ENCODE data around the gene OPCML. TPM values are rescaled to one million over a fixed set of nuclear protein-coding genes. Genes with fewer than 3 reads are reported as not detected.

OPCML gene
- total RNA-seq, 1 experiment from 2014 or later, result not detected

DNA sequence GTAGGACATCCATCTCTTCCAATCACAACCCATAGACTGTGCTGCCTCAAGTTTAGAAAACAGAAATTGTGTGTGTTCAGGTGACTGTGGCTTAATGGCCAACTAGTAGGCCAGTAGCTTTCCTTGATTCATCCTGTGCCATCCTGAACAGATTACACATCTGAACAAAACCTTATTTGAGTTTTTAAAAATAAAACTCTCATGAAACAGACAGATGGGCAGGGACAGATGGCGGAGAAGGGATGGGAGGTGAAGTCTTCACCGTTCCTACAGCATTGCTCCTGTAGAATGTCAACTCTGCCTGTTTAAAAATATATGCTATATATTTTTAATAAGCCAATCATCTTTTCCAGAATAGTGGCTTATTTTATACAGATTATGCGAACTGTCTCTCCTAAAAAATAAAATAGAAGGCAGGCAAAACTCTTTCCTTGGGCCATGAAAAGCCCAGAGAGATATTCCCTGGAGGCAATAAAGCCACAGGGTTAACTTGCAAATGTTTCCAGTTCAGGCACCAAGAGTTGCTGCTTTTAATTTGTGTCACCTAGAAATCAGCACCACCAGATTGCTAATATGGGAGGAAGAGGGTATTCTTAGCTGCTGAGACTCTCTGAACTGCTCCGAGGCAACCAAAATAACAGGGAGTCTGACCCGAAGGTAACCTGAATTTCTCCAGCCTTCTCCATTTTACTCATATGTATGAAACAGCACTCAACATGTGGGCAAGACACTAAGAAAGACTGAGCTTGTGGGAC lies 861.2 kb downstream of the OPCML start:
- H3K4me1 Mint-ChIP-seq (ENCODE audit: low read depth, unreplicated experiment), result no peaks in the 10 kb centered on the region
- no peak overlapping the region for H3K4me3 ChIP-seq (ENCODE audit: low read depth, low read length)
- no peaks in the 10 kb centered on the region for H3K36me3 Mint-ChIP-seq (ENCODE audit: insufficient read depth, unreplicated experiment)
- no peaks in the 10 kb centered on the region for H3K27me3 ChIP-seq (replicated peaks; ENCODE audit: control insufficient read depth, insufficient read depth, low read length)
- no TSS peak for BruUV-seq (replicated peaks)
- ChIA-PET POLR2A (no interaction called here), CTCF (no interaction called here)
- H3K9me3 ChIP-seq, result no peaks in the 10 kb centered on the region
- no peaks in the 10 kb centered on the region for H3K36me3 ChIP-seq (ENCODE audit: control insufficient read depth, insufficient read depth, low read length)
- H3K4me1 ChIP-seq, result no peaks in the 10 kb centered on the region
- TF ChIP-seq, protein P1, sequence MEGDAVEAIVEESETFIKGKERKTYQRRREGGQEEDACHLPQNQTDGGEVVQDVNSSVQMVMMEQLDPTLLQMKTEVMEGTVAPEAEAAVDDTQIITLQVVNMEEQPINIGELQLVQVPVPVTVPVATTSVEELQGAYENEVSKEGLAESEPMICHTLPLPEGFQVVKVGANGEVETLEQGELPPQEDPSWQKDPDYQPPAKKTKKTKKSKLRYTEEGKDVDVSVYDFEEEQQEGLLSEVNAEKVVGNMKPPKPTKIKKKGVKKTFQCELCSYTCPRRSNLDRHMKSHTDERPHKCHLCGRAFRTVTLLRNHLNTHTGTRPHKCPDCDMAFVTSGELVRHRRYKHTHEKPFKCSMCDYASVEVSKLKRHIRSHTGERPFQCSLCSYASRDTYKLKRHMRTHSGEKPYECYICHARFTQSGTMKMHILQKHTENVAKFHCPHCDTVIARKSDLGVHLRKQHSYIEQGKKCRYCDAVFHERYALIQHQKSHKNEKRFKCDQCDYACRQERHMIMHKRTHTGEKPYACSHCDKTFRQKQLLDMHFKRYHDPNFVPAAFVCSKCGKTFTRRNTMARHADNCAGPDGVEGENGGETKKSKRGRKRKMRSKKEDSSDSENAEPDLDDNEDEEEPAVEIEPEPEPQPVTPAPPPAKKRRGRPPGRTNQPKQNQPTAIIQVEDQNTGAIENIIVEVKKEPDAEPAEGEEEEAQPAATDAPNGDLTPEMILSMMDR (IDR thresholded peaks at IDR 0.05; ENCODE audit: insufficient read depth in 1 of 2, low read depth in 1 of 2, low read length in 1 of 2, severe bottlenecking in 1 of 2, unreplicated experiment in 1 of 2), result no peak
- no peak overlapping the region for H3K27ac Mint-ChIP-seq (ENCODE audit: unreplicated experiment)
- no peak for DNase-seq
- H3K4me3 Mint-ChIP-seq (ENCODE audit: unreplicated experiment), result no peak overlapping the region
- H3K9me3 Mint-ChIP-seq (ENCODE audit: unreplicated experiment), result no peaks in the 10 kb centered on the region
- peaks cover 14% of the 10 kb centered on the region for H3K27me3 Mint-ChIP-seq (ENCODE audit: insufficient read depth, unreplicated experiment)
- intact Hi-C loops (cut with micrococcal nuclease; ENCODE audit: unreplicated experiment), result no loop called here

DNA sequence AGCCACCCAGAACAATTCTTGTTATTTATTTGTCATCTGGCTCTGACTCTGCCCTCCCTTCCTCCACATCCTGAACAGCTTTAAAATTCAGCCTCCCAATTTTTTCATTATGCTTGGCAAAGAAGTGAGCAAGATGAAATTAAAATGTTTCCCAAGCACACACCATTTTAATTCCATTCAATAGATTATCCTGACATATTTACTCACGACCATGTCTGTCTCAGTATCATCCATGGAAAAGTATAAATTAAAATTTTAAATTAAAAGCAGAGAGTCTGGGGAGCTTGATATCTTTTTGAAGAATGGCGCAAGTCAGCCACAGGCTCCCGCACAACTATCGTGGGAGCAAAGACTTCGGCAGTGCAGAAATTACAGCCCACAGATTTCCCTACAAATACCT lies 862.4 kb downstream of the OPCML start:
- intact Hi-C loops (cut with micrococcal nuclease; ENCODE audit: unreplicated experiment), result no loop called here
- Histone ChIP-seq H3K4me3 (ENCODE audit: low read depth, low read length) (no peak overlapping the region), H3K27me3 (replicated peaks; ENCODE audit: control insufficient read depth, insufficient read depth, low read length) (no peaks in the 10 kb centered on the region), H3K9me3 (no peaks in the 10 kb centered on the region), H3K4me1 (no peaks in the 10 kb centered on the region), H3K36me3 (ENCODE audit: control insufficient read depth, insufficient read depth, low read length) (no peaks in the 10 kb centered on the region)
- ChIA-PET POLR2A (no interaction called here), CTCF (no interaction called here)
- Mint-ChIP-seq H3K4me1 (ENCODE audit: low read depth, unreplicated experiment) (no peaks in the 10 kb centered on the region), H3K27ac (ENCODE audit: unreplicated experiment) (no peak overlapping the region), H3K27me3 (ENCODE audit: insufficient read depth, unreplicated experiment) (peaks cover 14% of the 10 kb centered on the region), H3K4me3 (ENCODE audit: unreplicated experiment) (no peak overlapping the region), H3K36me3 (ENCODE audit: insufficient read depth, unreplicated experiment) (no peaks in the 10 kb centered on the region), H3K9me3 (ENCODE audit: unreplicated experiment) (no peaks in the 10 kb centered on the region)
- BruUV-seq (replicated peaks), result no TSS peak
- TF ChIP-seq, protein P1 (IDR thresholded peaks at IDR 0.05; ENCODE audit: insufficient read depth in 1 of 2, low read depth in 1 of 2, low read length in 1 of 2, severe bottlenecking in 1 of 2, unreplicated experiment in 1 of 2), result no peak
- DNase-seq, result no peak

DNA sequence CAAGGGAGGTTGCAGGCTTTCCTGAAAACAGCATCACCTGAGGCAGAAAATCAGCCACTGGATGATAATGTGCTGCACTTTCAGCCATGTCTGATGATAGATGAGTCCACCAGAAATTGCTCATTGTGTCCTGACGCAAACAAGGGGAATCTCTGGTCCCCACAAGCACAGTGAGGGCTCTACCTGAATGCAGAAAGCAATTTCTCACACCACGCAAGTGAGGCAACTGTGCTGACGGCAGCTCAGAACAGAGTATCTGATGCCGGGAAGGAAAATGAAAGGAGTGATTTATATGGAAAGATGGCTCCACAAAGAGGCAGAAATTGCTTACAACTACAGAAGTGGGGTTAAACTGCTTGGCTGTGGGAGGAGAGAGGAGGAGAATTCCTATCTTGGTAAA lies 867.1 kb downstream of the OPCML start:
- TF ChIP-seq, protein P1 (IDR thresholded peaks at IDR 0.05; ENCODE audit: insufficient read depth in 1 of 2, low read depth in 1 of 2, low read length in 1 of 2, severe bottlenecking in 1 of 2, unreplicated experiment in 1 of 2), result no peak
- Histone ChIP-seq H3K9me3 (no peaks in the 10 kb centered on the region), H3K36me3 (ENCODE audit: control insufficient read depth, insufficient read depth, low read length) (no peaks in the 10 kb centered on the region), H3K4me1 (no peaks in the 10 kb centered on the region), H3K4me3 (ENCODE audit: low read depth, low read length) (no peak overlapping the region), H3K27me3 (replicated peaks; ENCODE audit: control insufficient read depth, insufficient read depth, low read length) (no peaks in the 10 kb centered on the region)
- intact Hi-C loops (cut with micrococcal nuclease; ENCODE audit: unreplicated experiment), result no loop called here
- Mint-ChIP-seq H3K36me3 (ENCODE audit: insufficient read depth, unreplicated experiment) (no peaks in the 10 kb centered on the region), H3K4me1 (ENCODE audit: low read depth, unreplicated experiment) (no peaks in the 10 kb centered on the region), H3K9me3 (ENCODE audit: unreplicated experiment) (no peaks in the 10 kb centered on the region), H3K27ac (ENCODE audit: unreplicated experiment) (no peak overlapping the region), H3K27me3 (ENCODE audit: insufficient read depth, unreplicated experiment) (peaks cover 11% of the 10 kb centered on the region), H3K4me3 (ENCODE audit: unreplicated experiment) (no peak overlapping the region)
- BruUV-seq (replicated peaks), result no TSS peak
- POLR2A ChIA-PET, result no interaction called here
- no peak for DNase-seq
- CTCF ChIA-PET, result no interaction called here
